GM12878 (cell line): ENCODE results near the gene KRTAP4-16. TPM values are rescaled to one million over a fixed set of nuclear protein-coding genes. Genes with fewer than 3 reads are reported as not detected.

ENCODE experiments used
- ATAC-seq: fragments of 200-7000 bp; cut with Tn5 transposase; 3 replicates; pipeline ENCODE4 v1.9.1; 2020; ENCODE audit warnings: mild to moderate bottlenecking, moderate library complexity
- BruUV-seq: library from RNA; stranded (reverse); fragments of 400-500 nt; replicated peaks from 2 replicates; lab custom pipeline; 2021; lab: Mats Ljungman, UMichigan
- CTCF ChIA-PET: fragments of 300-600 bp; sonication (Branson Sonifier 250); formaldehyde crosslinking; extraction: SDS; loops from one replicate; lab custom pipeline; 2021; ENCODE audit warnings: inconsistent platforms; lab: Yijun Ruan, JAX
- POLR2A ChIA-PET: fragments of 350-600 bp; formaldehyde crosslinking; extraction: SDS; loops from one replicate; lab custom pipeline; 2021; ENCODE audit warnings: inconsistent platforms; lab: Charles Lee
- RAD21 ChIA-PET: fragments of 300-600 bp; sonication (Branson Sonifier 250); formaldehyde crosslinking; loops from one replicate; lab custom pipeline; 2023; ENCODE audit warnings: antibody characterized with exemption; ENCODE audit not compliant: unreplicated experiment; lab: Charles Lee
- SMC1A ChIA-PET: fragments of 300-600 bp; sonication (Branson Sonifier 250); formaldehyde crosslinking; loops from one replicate; lab custom pipeline; 2023; ENCODE audit not compliant: unreplicated experiment, uncharacterized antibody; lab: Charles Lee
- DNase-seq: peaks from one replicate; pipeline ENCODE4 v3.0.0-alpha.2; 2011; ENCODE audit warnings: low read depth, low spot score
- FAIRE-seq: peaks from 3 replicates; lab custom pipeline; 2011; peaks lifted over from hg19 to GRCh38; lab: Jason Lieb, UNC
- H2AFZ ChIP-seq: 2 replicates; pipeline ENCODE4 v1.6.0; 2011; ENCODE audit warnings: low read depth, low read length, control low read depth; ENCODE audit not compliant: control insufficient read depth
- H3K27ac ChIP-seq: 2 replicates; pipeline ENCODE4 v1.5.1; 2011; ENCODE audit warnings: control low read depth; ENCODE audit not compliant: control insufficient read depth, insufficient read depth
- H3K27me3 ChIP-seq, 2 experiments: replicated peaks in 1 of 2; 2 replicates each; pipeline versions ENCODE4 v1.6.0 to v1.6.1; 2011; ENCODE audit warnings: low read length in 1 of 2; ENCODE audit not compliant: control insufficient read depth in 2 of 2, insufficient read depth in 2 of 2
- H3K36me3 ChIP-seq, 2 experiments: 2 replicates each; pipeline ENCODE4 v1.5.1; 2011; ENCODE audit warnings: low read length in 1 of 2; ENCODE audit not compliant: control insufficient read depth in 2 of 2, insufficient read depth in 2 of 2
- H3K4me1 ChIP-seq: 2 replicates; pipeline ENCODE4 v1.6.1; 2011; ENCODE audit warnings: mild to moderate bottlenecking, low read length, moderate library complexity, mixed read lengths; ENCODE audit not compliant: control insufficient read depth, insufficient read depth
- H3K4me2 ChIP-seq: 2 replicates; pipeline ENCODE4 v1.6.0; 2011; ENCODE audit warnings: control low read depth; ENCODE audit not compliant: control insufficient read depth, insufficient read depth
- H3K4me3 ChIP-seq: fragments of 200-600 bp; sonication (generic); 2 replicates; pipeline ENCODE4 v1.5.1; 2016
- H3K79me2 ChIP-seq: 2 replicates; pipeline ENCODE4 v1.6.0; 2011; ENCODE audit warnings: low read length; ENCODE audit not compliant: control insufficient read depth, insufficient read depth
- H3K9ac ChIP-seq: 2 replicates; pipeline ENCODE4 v1.8.0; 2011; ENCODE audit warnings: low read length, control low read depth, mixed read lengths; ENCODE audit not compliant: control insufficient read depth, insufficient read depth
- H3K9me3 ChIP-seq: replicated peaks from 3 replicates; pipeline ENCODE4 v1.5.1; 2011; ENCODE audit warnings: mild to moderate bottlenecking, low read length; ENCODE audit not compliant: control insufficient read depth, insufficient read depth
- H4K20me1 ChIP-seq: 2 replicates; pipeline ENCODE4 v1.6.0; 2011; ENCODE audit not compliant: control insufficient read depth, insufficient read depth
- ASH2L ChIP-seq: fragments of 300-600, 200-600 bp; sonication (generic); IDR thresholded peaks from 2 replicates; pipeline ENCODE4 v1.6.1; 2017; ENCODE audit warnings: low read depth, mild to moderate bottlenecking, borderline replicate concordance
- BCL11A ChIP-seq: IDR thresholded peaks from 2 replicates; pipeline ENCODE4 v1.6.1; 2011; ENCODE audit warnings: low read depth, low read length
- BMI1 ChIP-seq: fragments of 450-650 bp; IDR thresholded peaks from 2 replicates; pipeline ENCODE4 v1.6.1; 2016; ENCODE audit warnings: mild to moderate bottlenecking, moderate library complexity, borderline replicate concordance
- CHD2 ChIP-seq: IDR thresholded peaks from 2 replicates; pipeline ENCODE4 v1.6.1; 2011; ENCODE audit warnings: low read depth, low read length, improper control_type of control experiment, borderline replicate concordance
- HDAC6 ChIP-seq: fragments of 200-600 bp; sonication (generic); IDR thresholded peaks from one replicate; pipeline ENCODE4 v1.8.0; 2017; ENCODE audit warnings: antibody characterized with exemption; ENCODE audit not compliant: unreplicated experiment
- IKZF2 ChIP-seq, 2 experiments: fragments of 450-650 bp; IDR thresholded peaks; 2 replicates each; pipeline ENCODE4 v1.6.1; 2017; ENCODE audit warnings: mild to moderate bottlenecking in 2 of 2, moderate library complexity in 2 of 2
- JUND ChIP-seq: IDR thresholded peaks from 2 replicates; pipeline ENCODE4 v1.6.1; 2012; ENCODE audit warnings: low read depth, mild to moderate bottlenecking, low read length, improper control_type of control experiment, moderate library complexity
- MYB ChIP-seq: fragments of 150-350 bp; IDR thresholded peaks from 2 replicates; pipeline ENCODE4 v1.6.1; 2014; ENCODE audit warnings: mild to moderate bottlenecking, low read depth, low read length, borderline replicate concordance
- MYC ChIP-seq: IDR thresholded peaks from 2 replicates; pipeline ENCODE4 v1.6.1; 2011; ENCODE audit warnings: mild to moderate bottlenecking, low read length, moderate library complexity, inconsistent platforms; ENCODE audit not compliant: insufficient read depth, insufficient replicate concordance, insufficient read length, severe bottlenecking
- NR2C2 ChIP-seq: IDR thresholded peaks from 2 replicates; pipeline ENCODE4 v1.6.1; 2011; ENCODE audit warnings: borderline replicate concordance, low read depth; ENCODE audit not compliant: control insufficient read depth, insufficient read length
- PAX5 ChIP-seq: IDR thresholded peaks from 2 replicates; pipeline ENCODE4 v1.6.1; 2011; ENCODE audit warnings: low read depth, low read length, borderline replicate concordance
- POLR2AphosphoS5 ChIP-seq: IDR thresholded peaks from 2 replicates; pipeline ENCODE4 v1.6.1; 2011; ENCODE audit warnings: mild to moderate bottlenecking, low read length, inconsistent platforms
- ZNF384 ChIP-seq: IDR thresholded peaks from 2 replicates; pipeline ENCODE4 v1.6.1; 2012; ENCODE audit warnings: low read depth, mild to moderate bottlenecking, low read length, improper control_type of control experiment, borderline replicate concordance
- ZSCAN29 ChIP-seq: fragments of 450-650 bp; IDR thresholded peaks from 2 replicates; pipeline ENCODE4 v1.6.1; 2017; ENCODE audit warnings: mild to moderate bottlenecking, moderate library complexity
- in situ Hi-C: fragments of 300-500 bp; cut with MboI; formaldehyde crosslinking; loops from 9 replicates; pipeline ENCODE4 v1.14.3; 2018; ENCODE audit warnings: mixed read lengths
- intact Hi-C: fragments of 100-400 bp; cut with micrococcal nuclease; formaldehyde crosslinking; loops from one replicate; pipeline ENCODE4 v1.14.2; 2022; ENCODE audit not compliant: unreplicated experiment
- polyA plus RNA-seq, 11 experiments: library from polyadenylated mRNA; depleted of rRNA in 4 of 11; unstranded in 6 of 11; stranded (reverse) in 5 of 11; fragments of >200 nt; fragmentation: Nextera tagmentation in 4 of 11; fragmentation: Illumina TruSeq in 1 of 11; extraction: Ambion mirVana in 4 of 11; extraction: Trizol in 1 of 11; gene quantifications; 1 replicate in 1 of 11; 2 replicates in 10 of 11; pipeline versions ENCODE4 v1.2.1 to v1.2.3, GENCODE V29; 2011 to 2016; ENCODE audit warnings: inconsistent platforms in 2 of 11, missing spikeins in 2 of 11, low read depth in 1 of 11
- total RNA-seq, 4 experiments: library from RNA; depleted of rRNA in 3 of 4; stranded (reverse); fragments of >200 nt in 3 of 4; fragmentation: Illumina TruSeq in 1 of 4; extraction: Trizol in 1 of 4; gene quantifications; 2 replicates each; pipeline versions ENCODE4 v1.2.1 to v1.2.3, GENCODE V29; 2013 to 2021
- TF ChIP-seq, protein P1 (sequence below), 3 experiments: IDR thresholded peaks in 2 of 3; conservative IDR thresholded peaks in 1 of 3; 2 replicates each; pipeline ENCODE4 v1.5.1; 2011; ENCODE audit warnings: low read depth in 3 of 3, low read length in 3 of 3, mild to moderate bottlenecking in 3 of 3, control low read depth in 2 of 3, moderate library complexity in 2 of 3, inconsistent platforms in 1 of 3, mixed read lengths in 1 of 3; ENCODE audit not compliant: control insufficient read depth in 2 of 3, insufficient read depth in 1 of 3; ENCODE audit errors: extremely low read depth in 1 of 3
- TF ChIP-seq, protein P2 (sequence below): fragments of 450-650 bp; IDR thresholded peaks from 2 replicates; pipeline ENCODE4 v1.6.1; 2017; ENCODE audit warnings: mild to moderate bottlenecking, moderate library complexity
- TF ChIP-seq, protein P3 (sequence below): fragments of 450-650 bp; IDR thresholded peaks from 2 replicates; pipeline ENCODE4 v1.6.1; 2014; ENCODE audit warnings: mild to moderate bottlenecking

The KRTAP4-16 gene
- total and polyA plus RNA-seq, 10 of the 15 experiments (the other 5 are each of a cell fraction or from before 2014, with no cell fraction given) = not detected

DNA sequence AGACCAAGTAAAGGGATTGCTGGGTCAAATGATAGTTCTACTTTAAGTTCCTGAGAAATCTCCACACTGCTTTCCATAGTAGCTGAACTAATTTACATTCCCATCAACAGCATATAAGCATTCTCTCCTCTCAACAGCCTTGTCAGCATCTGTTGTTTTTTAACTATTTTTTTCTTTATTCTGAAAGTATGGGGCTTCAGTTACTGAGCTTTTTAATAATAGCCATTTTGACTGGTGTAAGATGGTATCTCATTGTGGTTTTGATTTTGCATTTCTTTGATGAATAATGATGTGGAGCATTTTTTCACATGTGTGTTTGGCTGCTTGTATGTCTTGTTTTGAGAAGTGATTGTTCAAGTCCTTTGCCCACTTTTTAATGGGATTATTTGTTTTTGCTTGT lies 49.4 kb downstream of the KRTAP4-16 start:
- DNase-seq (no peak), ATAC-seq (no peak), FAIRE-seq (no peak)
- Histone ChIP-seq H3K36me3 (no peaks in the 10 kb centered on the region), H3K9me3 (no peaks in the 10 kb centered on the region), H3K9ac (no peak overlapping the region), H3K79me2 (no peaks in the 10 kb centered on the region), H2AFZ (no peak overlapping the region), H3K4me1 (no peaks in the 10 kb centered on the region), H4K20me1 (no peaks in the 10 kb centered on the region), H3K4me3 (no peak overlapping the region), H3K27me3 (no peaks in the 10 kb centered on the region; a peak in 1 of 4 replicates), H3K4me2 (no peak overlapping the region), H3K27ac (no peak overlapping the region)
- in situ Hi-C loops = no loop called here
- TF ChIP-seq JUND (no peak), POLR2AphosphoS5 (no peak), MYB (no peak), NR2C2 (no peak), CHD2 (no peak), ZSCAN29 (no peak), PAX5 (no peak), ASH2L (no peak), BMI1 (no peak), IKZF2 (IDR thresholded peaks at IDR 0.05) (no peak), MYC (no peak), HDAC6 (no peak), BCL11A (no peak), ZNF384 (no peak)
- TF ChIP-seq, protein P1, sequence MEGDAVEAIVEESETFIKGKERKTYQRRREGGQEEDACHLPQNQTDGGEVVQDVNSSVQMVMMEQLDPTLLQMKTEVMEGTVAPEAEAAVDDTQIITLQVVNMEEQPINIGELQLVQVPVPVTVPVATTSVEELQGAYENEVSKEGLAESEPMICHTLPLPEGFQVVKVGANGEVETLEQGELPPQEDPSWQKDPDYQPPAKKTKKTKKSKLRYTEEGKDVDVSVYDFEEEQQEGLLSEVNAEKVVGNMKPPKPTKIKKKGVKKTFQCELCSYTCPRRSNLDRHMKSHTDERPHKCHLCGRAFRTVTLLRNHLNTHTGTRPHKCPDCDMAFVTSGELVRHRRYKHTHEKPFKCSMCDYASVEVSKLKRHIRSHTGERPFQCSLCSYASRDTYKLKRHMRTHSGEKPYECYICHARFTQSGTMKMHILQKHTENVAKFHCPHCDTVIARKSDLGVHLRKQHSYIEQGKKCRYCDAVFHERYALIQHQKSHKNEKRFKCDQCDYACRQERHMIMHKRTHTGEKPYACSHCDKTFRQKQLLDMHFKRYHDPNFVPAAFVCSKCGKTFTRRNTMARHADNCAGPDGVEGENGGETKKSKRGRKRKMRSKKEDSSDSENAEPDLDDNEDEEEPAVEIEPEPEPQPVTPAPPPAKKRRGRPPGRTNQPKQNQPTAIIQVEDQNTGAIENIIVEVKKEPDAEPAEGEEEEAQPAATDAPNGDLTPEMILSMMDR (IDR thresholded peaks at IDR 0.05 in 2 of 3, conservative IDR thresholded peaks at IDR 0.05 in 1 of 3; ENCODE audit: control insufficient read depth in 2 of 3, extremely low read depth in 1 of 3, insufficient read depth in 1 of 3, low read depth in 3 of 3, low read length in 3 of 3) = no peak
- TF ChIP-seq, protein P2, sequence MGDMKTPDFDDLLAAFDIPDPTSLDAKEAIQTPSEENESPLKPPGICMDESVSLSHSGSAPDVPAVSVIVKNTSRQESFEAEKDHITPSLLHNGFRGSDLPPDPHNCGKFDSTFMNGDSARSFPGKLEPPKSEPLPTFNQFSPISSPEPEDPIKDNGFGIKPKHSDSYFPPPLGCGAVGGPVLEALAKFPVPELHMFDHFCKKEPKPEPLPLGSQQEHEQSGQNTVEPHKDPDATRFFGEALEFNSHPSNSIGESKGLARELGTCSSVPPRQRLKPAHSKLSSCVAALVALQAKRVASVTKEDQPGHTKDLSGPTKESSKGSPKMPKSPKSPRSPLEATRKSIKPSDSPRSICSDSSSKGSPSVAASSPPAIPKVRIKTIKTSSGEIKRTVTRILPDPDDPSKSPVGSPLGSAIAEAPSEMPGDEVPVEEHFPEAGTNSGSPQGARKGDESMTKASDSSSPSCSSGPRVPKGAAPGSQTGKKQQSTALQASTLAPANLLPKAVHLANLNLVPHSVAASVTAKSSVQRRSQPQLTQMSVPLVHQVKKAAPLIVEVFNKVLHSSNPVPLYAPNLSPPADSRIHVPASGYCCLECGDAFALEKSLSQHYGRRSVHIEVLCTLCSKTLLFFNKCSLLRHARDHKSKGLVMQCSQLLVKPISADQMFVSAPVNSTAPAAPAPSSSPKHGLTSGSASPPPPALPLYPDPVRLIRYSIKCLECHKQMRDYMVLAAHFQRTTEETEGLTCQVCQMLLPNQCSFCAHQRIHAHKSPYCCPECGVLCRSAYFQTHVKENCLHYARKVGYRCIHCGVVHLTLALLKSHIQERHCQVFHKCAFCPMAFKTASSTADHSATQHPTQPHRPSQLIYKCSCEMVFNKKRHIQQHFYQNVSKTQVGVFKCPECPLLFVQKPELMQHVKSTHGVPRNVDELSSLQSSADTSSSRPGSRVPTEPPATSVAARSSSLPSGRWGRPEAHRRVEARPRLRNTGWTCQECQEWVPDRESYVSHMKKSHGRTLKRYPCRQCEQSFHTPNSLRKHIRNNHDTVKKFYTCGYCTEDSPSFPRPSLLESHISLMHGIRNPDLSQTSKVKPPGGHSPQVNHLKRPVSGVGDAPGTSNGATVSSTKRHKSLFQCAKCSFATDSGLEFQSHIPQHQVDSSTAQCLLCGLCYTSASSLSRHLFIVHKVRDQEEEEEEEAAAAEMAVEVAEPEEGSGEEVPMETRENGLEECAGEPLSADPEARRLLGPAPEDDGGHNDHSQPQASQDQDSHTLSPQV = no peak
- TF ChIP-seq, protein P3, sequence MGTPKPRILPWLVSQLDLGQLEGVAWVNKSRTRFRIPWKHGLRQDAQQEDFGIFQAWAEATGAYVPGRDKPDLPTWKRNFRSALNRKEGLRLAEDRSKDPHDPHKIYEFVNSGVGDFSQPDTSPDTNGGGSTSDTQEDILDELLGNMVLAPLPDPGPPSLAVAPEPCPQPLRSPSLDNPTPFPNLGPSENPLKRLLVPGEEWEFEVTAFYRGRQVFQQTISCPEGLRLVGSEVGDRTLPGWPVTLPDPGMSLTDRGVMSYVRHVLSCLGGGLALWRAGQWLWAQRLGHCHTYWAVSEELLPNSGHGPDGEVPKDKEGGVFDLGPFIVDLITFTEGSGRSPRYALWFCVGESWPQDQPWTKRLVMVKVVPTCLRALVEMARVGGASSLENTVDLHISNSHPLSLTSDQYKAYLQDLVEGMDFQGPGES = no peak
- POLR2A ChIA-PET = no interaction called here
- CTCF ChIA-PET = no interaction called here
- BruUV-seq = no TSS peak
- SMC1A ChIA-PET = interaction anchor here (0.9 kb wide), 1 partner anchor 16 kb away, joined by 3 read pairs; no protein-coding TSS in a partner anchor
- RAD21 ChIA-PET = no interaction called here
- intact Hi-C loops = no loop called here
